Stimulated activated CD4-positive, alpha-beta T cell treated with anti-CD3 and anti-CD28 coated beads, Interleukin-1b, Interleukin-23, amount 100 ng/mL, for 24 hours (primary cell): ENCODE data around the gene RNF115.

ENCODE experiments used
- DNase-seq, 4 experiments: peaks; one replicate each; pipeline ENCODE4 v3.0.0-alpha.2; 2020; ENCODE audit warnings: low read depth in 4 of 4, low spot score in 1 of 4

The RNF115 gene

DNA sequence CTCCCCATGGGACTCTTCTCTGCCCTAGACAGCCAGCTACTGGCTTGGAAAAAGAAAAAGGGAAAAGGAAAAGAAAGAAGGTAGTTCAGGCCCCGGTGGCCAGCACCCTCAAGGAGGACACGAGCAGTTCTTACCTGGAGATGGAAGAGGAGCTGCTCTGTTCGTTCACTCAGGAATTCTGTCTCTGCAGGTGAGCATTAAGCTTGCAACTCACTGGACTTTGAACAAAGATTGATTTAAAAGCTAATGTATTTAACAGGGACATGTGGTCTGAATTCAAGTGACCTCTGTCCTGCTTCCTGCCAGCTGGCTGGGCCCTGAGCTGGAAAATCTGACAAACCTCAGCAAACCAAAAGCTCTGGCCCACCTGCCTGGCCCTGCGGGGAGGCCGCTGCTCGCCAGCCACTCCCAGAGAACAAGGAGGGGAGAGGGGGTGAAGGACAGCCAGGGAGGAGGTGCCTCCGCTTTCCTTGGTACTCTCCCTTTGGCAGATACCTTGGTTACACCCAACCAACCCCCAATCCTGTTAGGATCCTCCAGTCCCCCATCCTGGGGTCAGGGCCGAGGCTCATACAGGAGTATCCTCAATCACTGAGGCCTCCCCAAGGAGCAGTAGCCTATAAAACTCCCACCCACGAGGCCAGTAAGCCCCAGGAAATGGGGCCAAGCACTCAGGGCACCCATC, 116.6 kb downstream of the RNF115 start, which contains the start of gene PDZK1:
Gene PDZK1, minus strand, starts transcription at position 186 of the 685 bp plus-strand sequence. CDS start 19,347 bp downstream, outside the sequence.
- no peak for DNase-seq

DNA sequence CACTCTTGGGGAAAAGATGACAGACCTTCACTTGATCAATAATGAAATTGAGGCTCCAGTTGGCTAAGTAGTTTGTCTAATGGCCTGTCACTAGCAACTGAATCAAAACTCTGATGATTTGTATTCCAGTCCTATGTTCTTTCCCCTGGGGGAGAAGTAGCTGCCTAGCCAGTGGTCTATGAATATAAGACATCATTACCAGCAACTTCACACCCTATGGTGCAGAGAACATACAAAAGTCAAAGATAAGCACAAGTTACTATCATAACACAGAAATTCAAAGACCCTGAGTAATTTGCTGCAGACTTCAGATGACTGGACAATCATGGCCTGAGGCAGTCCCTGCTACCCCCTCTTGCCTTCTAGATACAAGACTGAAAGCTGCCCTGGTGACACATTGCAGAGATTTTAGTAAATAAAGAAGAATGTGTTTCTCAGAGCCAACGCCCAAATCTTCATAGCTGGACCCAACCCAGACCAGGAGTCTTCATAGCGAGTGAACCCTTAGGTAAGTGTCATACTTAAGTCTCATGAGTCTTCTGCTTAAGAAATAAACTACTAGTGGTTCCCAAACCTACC, 117.7 kb downstream of the RNF115 start:
- DNase-seq = no peak

DNA sequence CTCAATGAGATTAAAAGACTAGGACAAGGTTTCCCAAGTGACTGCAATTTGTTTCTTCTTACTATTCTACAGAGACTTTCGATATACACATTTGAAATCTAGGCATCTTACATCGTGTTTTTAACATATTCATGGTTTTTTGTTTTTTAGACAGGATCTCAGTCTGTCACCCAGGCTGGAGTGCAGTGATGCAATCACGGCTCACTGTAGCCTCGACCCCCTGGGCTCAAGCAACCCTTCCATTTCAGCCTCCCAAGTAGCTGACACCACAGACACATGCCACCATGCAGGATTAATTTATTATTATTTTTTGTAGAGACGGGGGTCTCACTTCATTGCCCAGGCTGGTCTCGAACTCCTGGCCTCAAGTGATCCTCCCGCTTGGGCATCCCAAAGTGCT, 118.3 kb downstream of the RNF115 start:
- no peak for DNase-seq

DNA sequence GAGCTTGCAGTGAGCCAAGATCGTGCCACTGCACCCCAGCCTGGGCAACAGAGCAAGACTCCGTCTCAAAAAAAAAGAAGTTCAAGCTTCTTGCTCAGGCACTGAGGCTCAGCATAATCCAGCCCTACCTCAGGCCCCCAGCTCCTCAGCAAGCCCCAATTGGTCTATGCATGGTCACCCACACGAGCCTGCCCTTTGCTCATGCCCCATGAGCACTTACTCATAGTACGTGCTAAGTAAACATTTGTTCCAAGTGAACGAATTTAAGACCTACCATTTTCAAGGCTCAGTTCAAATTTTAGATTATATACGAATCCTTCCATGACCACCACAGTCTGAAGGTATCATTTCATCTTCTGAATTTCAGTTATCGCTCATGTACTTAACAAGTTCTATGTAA, 121.1 kb downstream of the RNF115 start:
- no peak for DNase-seq

DNA sequence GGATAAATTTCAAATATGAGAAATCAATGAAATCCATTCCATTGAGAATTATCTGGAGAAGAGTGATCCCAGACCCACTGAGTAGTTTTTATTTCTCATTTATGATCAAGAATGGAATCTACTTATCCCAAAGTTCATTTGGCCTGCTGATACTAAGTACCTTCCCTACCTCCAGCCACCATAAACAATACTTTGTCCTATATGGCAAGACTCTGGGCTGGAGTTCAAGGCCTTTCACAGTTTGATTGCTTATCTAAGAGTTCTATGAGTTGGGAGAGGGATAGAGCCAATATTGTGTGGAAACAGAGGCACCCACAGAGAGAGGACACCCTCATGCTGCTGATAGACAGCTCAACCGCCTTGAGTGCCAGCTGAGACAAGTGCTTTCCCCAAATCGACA, 121.8 kb downstream of the RNF115 start:
- DNase-seq = no peak

DNA sequence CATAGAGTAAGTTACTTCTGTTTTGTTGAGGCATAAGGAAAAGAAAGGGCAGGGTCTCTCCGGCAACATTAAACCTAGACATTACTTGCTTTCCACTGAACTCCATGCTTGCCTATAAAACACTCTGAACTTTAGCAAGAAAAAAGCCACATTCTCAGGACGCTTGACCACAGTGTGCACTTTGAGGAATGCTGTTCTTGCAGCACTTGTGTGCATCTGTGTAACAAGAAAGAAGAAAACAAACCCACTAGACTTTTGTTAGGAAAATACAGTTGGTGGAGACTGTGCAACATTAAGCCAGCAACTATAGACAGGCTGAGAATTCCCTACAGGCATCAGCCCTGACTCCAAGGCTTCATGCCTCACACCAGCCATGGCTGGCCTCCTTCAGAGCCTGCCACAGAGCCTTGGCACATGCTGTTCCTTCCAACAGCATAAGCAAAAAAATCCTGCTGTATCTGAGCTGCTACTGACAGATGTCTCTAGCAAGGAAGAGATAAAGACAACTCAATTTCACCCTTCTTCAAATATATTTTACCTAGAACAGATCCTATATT, 122.5 kb downstream of the RNF115 start:
- DNase-seq = no peak

DNA sequence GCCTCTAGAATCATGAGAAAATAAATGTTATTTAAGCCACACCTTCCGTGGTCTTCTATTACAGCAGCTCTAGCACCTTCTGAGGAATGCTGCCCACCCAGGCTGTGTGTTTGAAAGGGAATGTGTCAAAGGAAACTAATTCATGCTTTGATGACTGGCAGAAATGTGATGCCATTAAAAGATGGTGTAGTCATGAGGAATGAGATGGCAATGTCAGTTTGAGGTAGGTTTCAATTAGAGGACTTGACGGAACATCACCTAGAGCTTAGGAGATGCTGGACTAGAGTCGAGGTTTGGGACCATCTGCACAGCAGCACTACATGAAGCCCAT, 127.3 kb downstream of the RNF115 start:
- no peak for DNase-seq

DNA sequence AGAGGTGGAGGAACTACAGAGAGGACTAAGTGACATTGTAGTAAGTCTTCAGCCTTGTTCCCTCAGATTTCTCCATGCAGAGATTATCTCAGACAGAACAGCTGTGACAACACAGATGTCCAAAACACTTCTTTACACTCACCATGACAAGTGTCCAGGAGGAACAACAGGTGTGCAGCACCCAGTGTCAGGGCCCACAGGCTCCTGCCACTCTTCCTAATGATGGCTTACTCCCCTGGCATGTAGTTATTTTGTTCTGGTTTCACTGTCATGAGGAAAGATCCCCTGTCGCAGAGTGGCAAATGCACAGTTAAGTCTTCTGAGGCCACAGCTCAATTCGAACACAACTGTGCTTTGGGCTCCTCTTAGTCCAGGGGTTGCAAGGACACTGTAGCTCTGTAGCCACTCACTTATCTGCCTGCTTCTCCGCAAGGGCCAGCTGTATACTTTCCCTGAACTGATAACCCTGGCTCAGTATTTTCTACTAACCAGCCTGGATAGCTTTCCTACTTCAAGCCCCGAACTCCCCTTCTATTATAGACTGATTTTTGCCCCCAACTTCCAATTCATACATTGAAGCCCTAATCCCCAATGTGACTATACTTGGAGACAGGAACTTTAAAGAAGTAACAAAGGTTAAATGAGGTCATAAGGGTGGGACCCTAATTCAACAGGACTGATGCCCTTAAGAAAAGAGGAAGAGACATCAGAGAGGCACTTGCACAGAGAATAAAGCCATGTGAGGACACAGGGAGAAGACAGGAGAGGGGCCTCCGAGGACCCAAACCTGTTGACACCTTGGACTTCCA, 127.9 kb downstream of the RNF115 start:
- DNase-seq = no peak

DNA sequence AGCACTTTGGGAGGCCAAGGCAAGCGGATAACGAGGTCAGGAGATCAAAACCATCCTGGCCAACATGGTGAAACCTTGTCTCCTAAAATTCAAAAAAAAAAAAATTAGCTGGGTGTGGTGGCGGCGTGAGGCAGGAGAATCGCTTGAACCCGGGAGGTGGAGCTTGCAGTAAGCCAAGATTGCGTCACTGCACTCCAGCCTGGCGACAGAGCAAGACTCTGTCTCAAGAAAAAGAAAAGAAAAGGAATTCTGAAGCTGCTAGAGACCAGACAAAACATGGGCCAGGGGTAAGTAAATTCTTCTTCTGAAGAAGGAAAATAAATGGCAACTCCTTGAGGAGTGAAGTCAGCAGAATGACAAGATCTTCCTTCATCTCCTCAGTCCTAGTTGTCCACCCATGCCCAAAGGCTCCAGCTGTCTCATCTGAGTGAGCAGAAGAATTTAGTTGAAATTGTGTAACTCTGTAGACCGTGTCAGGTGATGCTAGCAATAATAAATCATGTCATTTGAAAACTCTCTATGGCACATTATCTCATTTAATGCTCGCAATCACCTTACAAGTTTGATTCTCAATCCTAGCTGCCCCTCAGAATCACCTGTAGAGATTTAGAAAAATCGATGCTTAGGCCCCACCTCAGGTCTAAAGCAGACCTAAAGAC, 131.0 kb downstream of the RNF115 start:
- DNase-seq = no peak

DNA sequence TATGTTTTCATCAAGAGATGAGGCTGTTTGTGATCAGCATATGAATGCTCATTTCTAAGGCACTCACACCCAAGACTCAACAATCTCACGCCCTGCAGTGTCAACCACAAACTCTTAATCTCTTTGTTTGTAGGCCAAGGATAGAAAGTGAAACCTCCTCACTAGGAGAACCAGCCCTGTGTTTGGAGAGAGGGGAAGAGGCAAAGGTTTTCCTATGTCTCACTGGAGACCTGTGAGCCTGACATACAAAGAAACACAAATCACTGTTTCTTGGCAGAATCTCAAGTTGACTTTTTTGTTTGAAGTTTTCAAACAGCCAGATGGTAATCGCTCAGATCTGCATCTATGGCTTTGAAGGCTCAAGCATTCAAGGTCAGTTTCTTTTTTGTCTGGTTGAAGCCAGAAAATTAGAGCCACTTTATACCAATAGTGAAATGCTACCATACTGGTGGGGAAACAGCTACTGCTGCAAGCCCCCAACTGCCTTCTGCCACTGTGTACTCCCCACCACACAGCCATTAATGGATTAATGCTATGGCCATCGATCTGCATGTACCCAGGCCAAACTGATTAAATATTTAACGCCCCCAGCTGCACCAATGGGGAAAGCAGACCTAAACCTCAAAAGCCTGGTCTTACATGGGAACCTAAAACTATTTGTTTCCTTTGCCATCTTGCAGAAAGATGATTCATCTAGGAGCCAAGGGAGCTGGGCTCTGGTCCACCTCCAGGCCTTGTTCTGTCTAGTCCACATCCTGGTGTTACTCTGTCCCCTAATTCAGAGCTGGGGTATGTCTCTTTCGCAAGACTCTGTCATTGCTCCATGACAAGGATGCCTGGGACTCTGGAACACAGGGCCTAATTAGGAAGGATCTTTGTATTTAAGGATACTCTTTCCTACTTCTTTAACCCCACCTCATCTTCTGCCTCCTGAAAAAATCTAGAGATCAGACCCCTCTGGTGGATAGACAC, 133.0 kb downstream of the RNF115 start:
- DNase-seq = peak in 2 of 4 experiments; percentile 7

DNA sequence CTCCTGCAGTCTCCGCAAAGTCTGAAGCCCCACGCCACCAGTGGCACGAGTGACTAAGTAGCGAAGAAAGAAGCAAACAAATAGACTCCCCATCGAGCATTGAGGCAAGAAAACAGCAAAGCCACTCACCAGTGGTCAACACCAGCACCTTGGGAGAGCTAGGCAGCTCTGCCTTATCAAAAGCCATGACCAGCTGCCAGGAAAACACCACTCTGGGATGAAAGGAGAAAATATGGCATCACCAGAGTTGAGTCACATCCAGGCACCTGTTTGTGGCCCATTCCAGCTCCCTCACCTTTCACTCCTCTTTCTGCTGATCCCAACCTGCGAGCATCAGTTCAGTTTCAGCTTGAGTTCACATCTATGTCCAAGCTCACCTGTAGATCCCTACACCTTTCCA, 134.0 kb downstream of the RNF115 start:
- DNase-seq = no peak

DNA sequence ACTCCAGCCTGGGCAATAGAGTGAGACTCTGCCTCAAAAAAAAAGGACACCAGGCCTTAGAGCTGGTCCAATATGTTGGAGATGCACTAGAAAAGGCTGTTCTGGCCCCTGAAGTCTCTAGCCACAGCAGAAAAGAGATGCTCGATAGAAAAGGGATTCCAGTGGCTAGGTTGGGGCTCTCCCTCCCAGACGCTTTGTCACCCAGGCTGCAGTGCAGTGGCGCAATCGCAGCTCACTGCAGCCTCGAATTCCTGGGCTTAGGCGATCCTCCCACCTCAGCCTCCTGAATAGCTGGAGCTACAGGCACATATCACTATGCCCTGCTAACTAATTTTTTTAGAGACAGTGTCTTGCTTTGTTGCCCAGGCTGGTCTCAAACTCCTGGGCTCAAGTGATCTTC, 135.0 kb downstream of the RNF115 start:
- no peak for DNase-seq
